HepG2 (cell line): ENCODE results near the gene CAMK4. TPM values are rescaled to one million over a fixed set of nuclear protein-coding genes. Genes with fewer than 3 reads are reported as not detected.

ENCODE experiments used
- ARID2 ChIP-seq: sonication (generic); formaldehyde crosslinking; IDR thresholded peaks from 2 replicates; pipeline ENCODE4 v1.8.1; 2022; ENCODE audit warnings: mild to moderate bottlenecking, missing genetic modification reagents, borderline replicate concordance
- ARNTL ChIP-seq: sonication (generic); formaldehyde crosslinking; IDR thresholded peaks from 2 replicates; pipeline ENCODE4 v1.4.0; 2020; ENCODE audit warnings: mild to moderate bottlenecking, missing genetic modification reagents
- CCDC6 ChIP-seq: sonication (generic); formaldehyde crosslinking; IDR thresholded peaks from 2 replicates; pipeline ENCODE4 v1.8.1; 2022; ENCODE audit warnings: mild to moderate bottlenecking, missing genetic modification reagents, moderate library complexity
- CHD4 ChIP-seq: fragments of 200-600 bp; sonication (generic); IDR thresholded peaks from 2 replicates; pipeline ENCODE4 v1.7.0; 2017; ENCODE audit warnings: mild to moderate bottlenecking, low read length, borderline replicate concordance
- CREM ChIP-seq, 2 experiments: sonication (generic) in 1 of 2; formaldehyde crosslinking in 1 of 2; IDR thresholded peaks; 2 replicates each; pipeline versions ENCODE4 v1.4.0 to v1.6.1; 2016 to 2020; ENCODE audit warnings: antibody characterized with exemption in 1 of 2, mild to moderate bottlenecking in 1 of 2, missing genetic modification reagents in 1 of 2
- IKZF5 ChIP-seq: IDR thresholded peaks from 2 replicates; pipeline ENCODE4 v1.6.1; 2018; ENCODE audit warnings: missing genetic modification reagents, mild to moderate bottlenecking, missing compliant biosample characterization
- KAT2B ChIP-seq: fragments of 150-350 bp; IDR thresholded peaks from 2 replicates; pipeline ENCODE4 v1.6.1; 2014; ENCODE audit warnings: low read depth, low read length, borderline replicate concordance
- LCORL ChIP-seq, 2 experiments: fragments of 450-650 bp in 1 of 2; sonication (generic) in 1 of 2; formaldehyde crosslinking in 1 of 2; IDR thresholded peaks; 2 replicates each; pipeline versions ENCODE4 v1.5.0 to v1.6.1; 2017 to 2020; ENCODE audit warnings: antibody characterized with exemption in 1 of 2, missing genetic modification reagents in 1 of 2
- MLLT10 ChIP-seq: sonication (generic); formaldehyde crosslinking; IDR thresholded peaks from 2 replicates; pipeline ENCODE4 v1.4.0; 2020; ENCODE audit warnings: missing genetic modification reagents
- MTERF4 ChIP-seq: sonication (generic); formaldehyde crosslinking; IDR thresholded peaks from 2 replicates; pipeline ENCODE4 v1.8.0; 2023; ENCODE audit warnings: mild to moderate bottlenecking, missing genetic modification reagents
- MZF1 ChIP-seq: sonication (generic); formaldehyde crosslinking; IDR thresholded peaks from 2 replicates; pipeline ENCODE4 v1.8.1; 2023; ENCODE audit warnings: mild to moderate bottlenecking, missing genetic modification reagents, borderline replicate concordance
- ZBTB33 ChIP-seq: sonication (generic); formaldehyde crosslinking; IDR thresholded peaks from 2 replicates; pipeline ENCODE4 v1.4.0; 2020; ENCODE audit warnings: missing genetic modification reagents
- ZHX1 ChIP-seq: sonication (generic); formaldehyde crosslinking; IDR thresholded peaks from 2 replicates; pipeline ENCODE4 v1.8.1; 2022; ENCODE audit warnings: low read depth, mild to moderate bottlenecking, missing genetic modification reagents
- ZMYM2 ChIP-seq: sonication (generic); formaldehyde crosslinking; IDR thresholded peaks from 2 replicates; pipeline ENCODE4 v1.8.0; 2022; ENCODE audit warnings: mild to moderate bottlenecking, missing genetic modification reagents
- ZNF431 ChIP-seq: sonication (generic); formaldehyde crosslinking; IDR thresholded peaks from 2 replicates; pipeline ENCODE4 v1.9.0; 2022; ENCODE audit warnings: missing genetic modification reagents, low read depth, mild to moderate bottlenecking, borderline replicate concordance
- ZNF510 ChIP-seq: sonication (generic); formaldehyde crosslinking; IDR thresholded peaks from 2 replicates; pipeline ENCODE4 v1.4.0; 2020; ENCODE audit warnings: low read depth, mild to moderate bottlenecking, missing genetic modification reagents
- ZNF597 ChIP-seq: sonication (generic); formaldehyde crosslinking; IDR thresholded peaks from 2 replicates; pipeline ENCODE4 v1.5.0; 2020; ENCODE audit warnings: missing genetic modification reagents
- ZNF782 ChIP-seq: sonication (generic); formaldehyde crosslinking; IDR thresholded peaks from 2 replicates; pipeline ENCODE4 v1.4.0; 2020; ENCODE audit warnings: missing genetic modification reagents, mild to moderate bottlenecking, borderline replicate concordance
- polyA plus RNA-seq, 8 experiments: library from polyadenylated mRNA; depleted of rRNA in 3 of 8; stranded (reverse) in 7 of 8; unstranded in 1 of 8; fragments of >200 nt; fragmentation: Illumina TruSeq in 4 of 8; extraction: Trizol in 4 of 8; gene quantifications; 2 replicates each; pipeline versions ENCODE4 v1.2.1 to v1.2.3, GENCODE V29; 2011 to 2016; ENCODE audit warnings: low read depth in 4 of 8, missing spikeins in 1 of 8, mixed read lengths in 1 of 8; ENCODE audit not compliant: insufficient read depth in 1 of 8
- total RNA-seq, 5 experiments: library from RNA; depleted of rRNA; stranded (reverse); fragments of >200 nt; fragmentation: Illumina TruSeq; extraction: Trizol; gene quantifications; 2 replicates each; pipeline ENCODE4 v1.2.3, GENCODE V29; 2016; ENCODE audit warnings: low read depth in 1 of 5

CAMK4 gene
- total and polyA plus RNA-seq, 2 of the 13 experiments (the other 11 are each of a cell fraction or from before 2014, with no cell fraction given), result not detected

- TF ChIP-seq ZBTB33 (no peak; the same call in 1 of the 2 replicates), CHD4 (no peak), ZMYM2 (CRISPR knock-in tag) (peak; percentile 73; the same call in 1 of the 2 replicates), IKZF5 (CRISPR knock-in tag) (peak; percentile 82), ZNF510 (CRISPR knock-in tag) (no peak), LCORL (IDR thresholded peaks at IDR 0.05) (no peak), LCORL (CRISPR knock-in tag; IDR thresholded peaks at IDR 0.05) (peak; percentile 59), ZHX1 (peak; percentile 16; the same call in 1 of the 2 replicates), MTERF4 (CRISPR knock-in tag) (no peak), CREM (IDR thresholded peaks at IDR 0.05) (peak; percentile 85), CREM (CRISPR knock-in tag; IDR thresholded peaks at IDR 0.05) (no peak), ARNTL (CRISPR knock-in tag) (peak; percentile 72), MZF1 (CRISPR knock-in tag) (no peak), ZNF597 (0 out of 2 replicates have a peak, but pooled peaks have one; percentile 43), MLLT10 (CRISPR knock-in tag) (no peak), ZNF431 (no peak; the same call in 1 of the 2 replicates), CCDC6 (0 out of 2 replicates have a peak, but pooled peaks have one; percentile 60), ARID2 (CRISPR knock-in tag) (peak; percentile 73; the same call in 1 of the 2 replicates), ZNF782 (CRISPR knock-in tag) (no peak), KAT2B (no peak)
These were observed 288.4 kb downstream of the CAMK4 start, which contains the start of gene STARD4 (continued) for GRCh38 chr5:111512375-111513130.
